Stimulated activated CD8-positive, alpha-beta memory T cell treated with anti-CD3 and anti-CD28 coated beads, Interleukin-4, amount 100 ng/mL, for 48 hours (primary cell): ENCODE data around the gene WDR45B.

Experiments
- DNase-seq: peaks from one replicate; pipeline ENCODE4 v3.0.0-alpha.2; 2020

WDR45B gene

GRCh38 chr17:82619641-82620040 is 28.6 kb downstream of the WDR45B start:
- DNase-seq, result no peak

- DNase-seq, result no peak
Measured at GRCh38 chr17:82619211-82619610, 29.0 kb downstream of the WDR45B start.

DNA sequence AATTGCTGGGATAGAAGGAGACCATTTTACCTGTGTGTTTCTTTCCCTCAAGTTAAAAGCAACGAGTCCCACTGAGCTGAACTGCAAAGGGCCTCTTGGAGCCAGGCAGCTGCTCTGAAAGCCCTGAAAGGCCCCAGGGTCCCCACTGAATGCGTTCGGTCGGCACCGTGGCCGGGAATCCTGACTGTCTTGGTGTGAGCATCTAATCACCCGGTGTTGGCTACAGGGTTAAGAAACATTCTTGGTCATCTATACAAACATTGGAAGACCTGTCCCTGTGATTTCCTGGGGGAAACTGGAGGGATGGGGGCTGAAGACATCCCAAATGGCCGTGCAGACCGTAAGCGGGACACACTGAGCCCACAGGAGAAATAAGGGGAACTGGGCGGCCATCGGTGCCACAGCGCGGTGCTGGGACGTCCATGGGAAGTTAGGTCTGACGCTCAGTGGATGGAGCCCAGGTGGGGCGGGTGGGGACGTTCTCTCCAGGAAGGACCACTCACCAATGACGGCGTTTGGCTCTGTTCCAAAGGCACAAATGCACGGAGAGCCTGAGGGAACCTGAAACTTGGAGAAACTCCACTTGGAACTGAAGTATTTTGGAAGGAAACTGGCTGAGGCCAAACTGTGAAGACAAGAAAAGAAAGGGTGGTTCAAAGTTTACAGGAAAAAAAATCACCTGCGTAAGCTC is 32.1 kb downstream of the WDR45B start:
- no peak for DNase-seq

GRCh38 chr17:82615084-82616020 is 32.9 kb downstream of the WDR45B start:
- DNase-seq, result no peak

DNA sequence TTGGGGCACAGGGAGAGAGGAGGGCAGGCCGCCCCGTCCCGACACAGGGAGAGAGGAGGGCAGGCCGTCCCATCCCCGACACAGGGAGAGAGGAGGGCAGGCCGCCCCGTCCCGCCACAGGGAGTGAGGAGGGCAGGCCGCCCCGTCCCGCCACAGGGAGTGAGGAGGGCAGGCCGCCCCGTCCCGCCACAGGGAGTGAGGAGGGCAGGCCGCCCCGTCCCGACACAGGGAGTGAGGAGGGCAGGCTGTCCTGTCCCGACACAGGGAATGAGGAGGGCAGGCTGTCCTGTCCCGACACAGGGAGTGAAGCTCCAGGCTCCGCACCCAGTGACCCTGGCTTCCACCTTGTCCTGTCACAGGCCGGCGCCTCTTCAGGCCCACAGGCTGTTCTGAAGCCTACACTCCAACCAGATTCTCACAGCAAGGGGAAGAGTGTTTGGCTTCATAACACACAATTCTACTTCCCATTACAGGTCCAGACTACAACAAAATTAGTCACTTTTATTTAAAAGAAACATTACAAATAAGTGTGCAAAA is 34.1 kb downstream of the WDR45B start:
- DNase-seq, result no peak

DNA sequence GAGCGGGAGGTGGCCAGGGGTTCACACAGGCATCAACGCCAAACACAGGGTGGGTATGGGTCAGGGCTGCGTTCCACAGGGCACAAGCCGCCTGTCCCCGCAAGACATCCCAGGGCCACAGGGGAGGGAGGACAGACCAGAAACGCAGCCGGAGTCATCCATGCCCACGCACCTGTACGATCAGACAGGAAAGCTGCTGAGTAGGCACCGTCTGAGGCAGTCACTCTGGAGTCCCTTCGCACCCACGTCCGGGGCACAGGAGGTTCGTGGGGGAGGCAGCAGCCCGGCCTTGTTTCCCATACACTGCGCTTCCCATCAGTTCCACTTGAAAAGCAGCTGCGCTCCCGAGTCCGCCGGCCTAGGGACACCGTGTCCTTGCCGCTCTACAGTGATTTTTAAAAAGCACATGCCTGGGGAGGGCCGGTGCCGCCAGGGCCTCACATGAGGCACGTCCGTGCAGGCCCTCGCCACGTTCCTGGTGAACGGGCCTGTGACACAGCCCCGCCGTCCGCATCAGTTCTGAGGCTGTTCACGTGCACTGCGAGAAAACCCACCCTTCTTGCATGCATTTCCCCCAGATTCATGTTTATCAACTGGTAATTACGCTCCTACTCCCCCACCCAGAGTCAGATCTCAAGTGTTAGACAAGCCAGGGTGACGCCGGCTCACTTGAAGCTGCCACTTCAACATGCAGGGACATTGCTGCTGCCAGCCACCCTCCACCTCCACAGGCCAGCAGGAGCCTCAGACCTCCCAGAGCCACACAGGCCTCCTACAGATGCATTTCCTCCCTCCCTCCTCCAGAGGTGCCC is 34.8 kb downstream of the WDR45B start:
- DNase-seq, result no peak

DNA sequence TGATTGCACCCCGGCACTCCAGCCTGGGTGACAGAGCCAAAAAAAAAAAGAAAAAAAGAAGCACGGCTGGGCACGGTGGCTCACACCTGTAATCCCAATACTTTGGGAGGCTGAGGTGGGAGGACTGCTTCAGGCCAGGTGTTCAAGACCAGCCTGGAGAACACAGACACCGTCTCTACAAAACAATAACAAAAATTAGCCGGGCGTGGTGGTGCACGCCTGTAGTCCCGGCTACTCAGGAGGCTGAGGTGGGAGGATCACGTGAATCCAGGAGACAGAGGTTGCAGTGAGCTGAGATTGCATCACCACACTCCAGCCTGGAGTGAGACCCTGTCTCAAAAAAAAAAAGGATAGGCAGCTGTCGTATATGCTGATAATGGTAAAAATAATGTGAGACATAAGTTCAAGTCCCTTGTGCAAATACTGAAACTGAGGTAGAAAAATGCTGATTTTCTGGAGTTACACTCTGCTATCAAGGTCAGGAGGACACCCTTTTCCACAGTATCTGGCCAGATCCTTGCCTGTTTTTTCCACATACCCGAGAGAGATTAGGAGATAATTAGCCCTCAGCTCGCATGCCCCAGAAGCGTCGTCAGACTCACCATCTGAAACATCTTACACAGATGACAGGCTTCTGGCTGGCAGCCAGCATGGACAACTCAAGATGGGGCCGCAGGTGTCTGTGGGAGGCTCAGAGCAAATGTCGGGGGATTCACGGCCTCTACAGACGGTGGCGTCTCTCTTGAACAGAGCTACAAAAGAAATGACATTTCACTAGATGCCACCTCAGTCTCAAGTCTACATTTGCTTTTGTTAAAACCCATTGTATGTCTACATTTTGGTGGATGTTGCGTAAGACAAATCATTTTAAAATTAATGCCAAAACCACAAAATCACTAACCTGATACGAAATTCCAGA is 36.8 kb downstream of the WDR45B start:
- DNase-seq, result no peak

DNA sequence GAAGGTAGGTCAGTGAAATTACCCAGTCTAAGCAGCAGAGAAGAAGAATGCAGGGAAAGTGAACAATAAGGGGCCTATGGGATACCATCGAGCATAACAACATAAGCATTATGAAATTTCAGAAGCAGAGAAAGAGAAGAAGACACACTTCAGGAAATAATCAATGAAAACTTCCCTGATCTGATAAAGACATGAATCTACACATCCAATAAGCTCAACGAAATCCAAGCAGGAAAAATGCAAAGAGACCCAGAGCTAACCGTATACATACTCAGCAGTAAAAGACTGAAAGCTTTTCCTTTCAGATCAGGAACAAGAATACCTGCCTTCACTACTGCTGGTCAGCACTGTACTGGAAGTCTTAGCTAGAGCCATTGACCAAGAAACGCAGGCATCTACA is 38.6 kb downstream of the WDR45B start:
- no peak for DNase-seq

GRCh38 chr17:82608816-82609215 is 39.4 kb downstream of the WDR45B start:
- no peak for DNase-seq

DNA sequence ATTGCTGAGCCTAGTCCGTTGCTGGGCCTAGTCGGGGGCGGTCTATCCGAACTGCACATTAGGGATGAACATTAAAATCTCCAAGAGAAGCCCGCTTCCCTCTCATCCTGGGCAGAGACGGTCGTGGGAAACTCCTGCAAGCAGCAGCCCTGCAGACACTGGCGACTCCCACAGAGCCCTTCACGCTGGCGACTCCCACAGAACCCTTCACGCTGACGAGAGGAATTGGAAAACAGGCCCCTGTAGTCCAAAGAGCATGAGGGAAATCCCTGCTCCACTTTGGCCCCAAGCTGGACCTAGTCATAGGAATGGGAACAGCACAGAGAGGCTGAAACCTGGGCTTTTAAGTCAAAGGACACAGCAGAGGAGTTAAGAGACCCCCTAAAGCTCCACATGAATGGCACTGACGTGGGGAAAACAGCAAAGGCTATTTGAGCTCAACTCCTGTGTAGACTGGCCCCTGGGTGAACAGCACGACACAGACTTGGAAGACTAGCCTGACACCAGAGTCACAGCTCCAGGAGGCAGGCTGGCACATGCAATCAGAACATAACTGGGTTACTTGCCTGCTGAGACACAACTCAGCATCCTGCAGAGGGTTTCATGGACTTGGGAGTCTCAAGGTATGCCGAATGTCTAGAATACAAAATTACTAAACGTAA is 42.2 kb downstream of the WDR45B start:
- no peak for DNase-seq

DNA sequence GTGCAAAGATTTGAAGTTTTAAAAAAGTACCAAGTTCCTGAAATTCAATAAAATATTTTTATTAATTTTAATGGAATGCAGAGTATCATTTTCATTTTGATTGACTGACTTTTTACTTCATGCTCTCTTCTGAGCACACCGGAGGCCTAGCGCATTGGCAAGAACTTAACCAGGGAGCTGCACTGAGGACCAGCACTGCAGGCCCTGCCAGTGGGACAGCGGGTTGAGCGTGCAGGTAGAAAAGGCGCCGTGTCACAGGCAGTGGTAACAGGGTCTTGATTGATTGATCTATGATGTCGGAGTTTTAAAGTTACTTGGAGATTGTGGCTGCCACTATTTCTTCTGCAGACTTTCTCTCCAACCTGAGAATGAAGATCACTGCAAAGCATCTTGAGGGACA is 43.7 kb downstream of the WDR45B start:
- DNase-seq, result no peak

DNA sequence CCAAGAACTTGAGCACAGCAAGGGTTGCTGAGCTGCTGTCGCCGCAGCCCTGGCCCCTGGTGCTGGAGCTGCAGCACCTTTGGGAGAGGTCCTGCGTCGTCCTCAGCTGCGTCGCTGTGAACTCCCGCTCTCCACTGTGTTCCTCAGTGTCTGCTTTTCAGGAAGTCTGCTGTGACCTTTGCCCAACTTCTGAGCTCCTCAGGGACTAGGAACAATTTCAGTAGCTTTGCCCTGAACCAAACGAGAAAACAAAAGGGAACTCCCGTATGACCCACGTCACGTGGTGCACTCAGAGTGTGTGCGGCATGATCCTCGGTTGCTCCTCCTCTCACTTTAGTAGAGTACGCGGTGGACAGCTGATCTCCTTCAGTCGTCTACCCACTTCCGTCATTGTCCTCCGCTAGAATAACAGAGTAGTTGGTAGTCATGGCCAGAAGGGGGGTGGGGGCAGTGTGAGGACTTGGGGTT is 44.2 kb downstream of the WDR45B start:
- DNase-seq, result no peak

DNA sequence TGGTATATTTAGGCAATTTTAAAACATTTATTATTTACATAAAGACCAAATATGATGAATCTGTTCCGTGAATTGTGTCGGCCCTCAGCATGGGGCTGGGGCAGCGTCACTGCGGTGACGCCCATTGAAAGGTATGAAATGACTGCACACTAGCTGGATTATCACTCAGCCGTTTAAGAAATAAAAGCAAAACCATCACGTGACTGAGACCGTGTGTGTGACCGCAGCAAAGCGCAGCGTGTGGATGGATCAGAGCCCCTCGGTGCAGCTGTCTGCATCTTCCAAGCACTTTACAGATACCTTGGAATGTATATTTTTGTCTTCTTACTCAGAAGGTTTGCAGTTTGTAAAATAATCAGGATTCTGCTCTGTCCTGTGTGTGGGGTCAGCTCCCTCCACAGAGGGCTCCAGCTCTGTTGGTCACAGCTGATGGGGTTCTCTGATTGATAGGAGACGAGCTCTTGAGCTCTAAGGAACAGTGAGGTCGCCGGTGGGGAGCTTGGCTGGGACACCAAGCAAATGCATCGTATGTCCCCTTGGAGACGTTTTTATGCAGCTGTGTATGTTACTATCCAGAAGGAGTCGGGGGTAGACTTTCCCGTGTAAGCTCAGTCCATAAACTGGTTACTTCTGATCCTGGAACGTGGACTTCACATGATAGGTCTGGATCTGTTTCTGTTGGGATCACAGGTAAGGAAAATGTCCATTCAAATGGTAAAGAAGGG is 45.1 kb downstream of the WDR45B start:
- no peak for DNase-seq

GRCh38 chr17:82602487-82602886 is 45.8 kb downstream of the WDR45B start:
- DNase-seq, result no peak

DNA sequence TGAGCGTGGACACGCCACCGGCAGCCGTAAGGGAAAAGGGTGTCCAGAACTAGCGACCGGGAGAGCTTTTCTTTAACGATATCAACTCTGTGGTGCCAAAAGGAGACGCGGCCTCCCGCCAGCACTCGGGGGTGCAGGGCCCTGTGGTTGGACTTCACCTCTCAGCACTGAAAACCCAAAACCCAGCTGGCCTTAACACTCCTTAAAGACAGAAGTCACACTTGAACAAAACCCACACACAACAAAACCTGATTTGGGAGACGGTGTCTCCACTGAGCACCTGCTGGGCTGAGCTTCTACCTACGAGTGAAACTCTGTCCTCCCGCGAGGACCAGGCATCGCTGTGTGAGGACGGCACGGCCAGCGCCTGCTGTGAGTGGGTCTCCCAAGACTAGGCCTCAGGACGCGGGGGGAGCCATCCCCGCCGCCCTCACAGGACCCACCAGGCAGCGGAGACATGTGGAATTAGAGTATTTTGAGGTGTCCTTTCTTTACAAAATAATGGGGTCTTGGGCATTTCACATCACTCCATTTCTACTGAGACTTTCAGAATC is 46.7 kb downstream of the WDR45B start:
- DNase-seq, result no peak

DNA sequence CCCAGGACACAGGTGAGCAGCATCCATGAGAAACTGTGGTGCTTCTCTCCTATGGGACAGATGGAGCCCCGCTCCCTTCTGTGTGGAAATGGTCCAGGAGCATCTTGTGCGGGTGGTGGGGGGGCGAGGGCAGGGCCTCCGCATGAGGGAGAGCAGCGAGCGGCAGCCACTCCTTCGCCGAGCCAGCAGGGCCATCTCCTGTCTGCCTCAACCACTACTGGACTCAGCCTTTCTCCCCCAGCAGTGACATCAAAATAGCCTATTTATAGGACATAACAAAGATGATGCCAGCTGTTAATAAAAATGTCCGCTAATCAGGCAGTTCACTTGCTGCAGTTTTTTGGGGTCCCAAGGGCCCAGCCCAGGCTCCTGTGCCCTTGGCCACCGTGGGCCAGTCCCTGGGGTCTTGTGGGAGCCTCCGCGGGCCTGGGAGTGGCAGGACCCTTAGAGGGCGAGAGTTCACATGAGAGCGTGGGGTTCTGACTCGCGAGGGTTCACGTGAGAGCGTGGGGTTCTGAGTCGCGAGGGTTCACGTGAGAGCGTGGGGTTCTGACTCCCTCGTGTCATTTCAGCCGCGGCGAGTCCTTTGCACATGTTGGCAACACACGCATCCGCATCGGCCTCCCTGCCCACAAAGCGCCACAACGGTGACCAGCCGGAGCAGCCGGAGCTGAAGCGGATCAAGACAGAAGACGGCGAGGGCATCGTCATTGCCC is 47.4 kb downstream of the WDR45B start:
- DNase-seq, result no peak

GRCh38 chr17:82599674-82600661 is 48.3 kb downstream of the WDR45B start:
- no peak for DNase-seq
